ENCODE measurements around the gene OPCML. TPM values are rescaled to one million over a fixed set of nuclear protein-coding genes. Genes with fewer than 3 reads are reported as not detected.

OPCML gene
- total and polyA plus RNA-seq, 2 donors = 0.06 to 2.3 TPM

DNA sequence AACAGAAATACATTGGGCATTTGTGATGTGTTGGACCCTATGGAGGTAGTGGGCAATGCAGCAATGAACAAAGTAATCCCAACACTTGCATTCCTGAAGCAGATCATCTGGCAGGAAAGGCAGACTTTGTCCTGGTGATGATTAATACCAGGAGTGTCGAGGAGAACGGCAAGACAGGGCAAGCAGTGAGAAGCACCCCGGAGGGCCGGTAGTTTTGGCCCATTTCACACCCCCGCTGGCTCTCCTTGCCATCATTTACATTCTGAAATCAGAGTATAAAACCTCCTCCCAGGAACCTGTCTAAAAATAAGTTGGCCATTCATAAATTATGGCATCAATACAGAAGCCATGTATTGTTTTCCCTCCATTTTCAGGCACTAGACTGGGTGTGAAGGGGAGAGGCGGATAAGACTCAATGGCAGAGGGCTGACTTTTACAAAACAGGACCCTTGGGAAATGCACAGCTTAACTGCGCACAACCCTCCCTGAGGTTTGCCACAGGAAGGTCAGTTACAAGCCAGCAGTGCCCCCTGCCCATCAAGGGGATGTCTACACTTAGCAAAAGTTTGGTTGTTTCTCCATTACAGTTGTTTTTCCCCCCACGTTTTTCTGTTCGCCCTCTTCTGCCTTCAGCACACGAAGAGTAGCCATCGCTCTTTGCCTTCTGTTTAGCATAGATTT lies 55.6 kb downstream of the OPCML start:
- no peak for DNase-seq (ENCODE audit: extremely low spot score)
- no peaks in the 10 kb centered on the region for H3K36me3 ChIP-seq (ENCODE audit: insufficient read depth)
- WGBS = 62% methylated on average over 11 of the region's 11 CpGs
- no peaks in the 10 kb centered on the region for H3K4me1 ChIP-seq (ENCODE audit: insufficient read depth)
- H3K4me3 ChIP-seq (ENCODE audit: low read depth, low read length) = no peak overlapping the region
- no peak overlapping the region for H3K27ac ChIP-seq (ENCODE audit: low read depth)

DNA sequence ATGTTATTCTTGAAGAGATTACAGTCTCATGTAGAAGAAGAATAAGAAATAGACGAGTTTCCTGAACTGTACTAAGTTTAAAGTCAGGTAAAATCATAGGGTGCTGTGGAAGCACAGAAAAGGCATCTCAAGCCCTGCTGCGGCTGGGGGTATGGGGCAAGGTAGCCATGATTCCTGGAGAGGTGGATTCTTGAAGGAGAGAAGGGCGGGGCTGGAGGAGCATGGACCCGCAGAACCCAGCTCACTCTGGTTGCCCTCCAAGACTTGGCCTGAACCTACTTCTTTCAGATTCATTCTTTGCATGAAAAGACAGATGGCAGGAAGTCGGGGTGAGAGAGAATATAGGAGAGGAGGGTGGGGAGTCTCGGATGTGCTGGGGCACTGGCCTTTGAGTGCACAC lies 57.8 kb downstream of the OPCML start:
- Histone ChIP-seq H3K36me3 (ENCODE audit: insufficient read depth) (no peaks in the 10 kb centered on the region), H3K4me3 (ENCODE audit: low read depth, low read length) (no peak overlapping the region), H3K27ac (ENCODE audit: low read depth) (no peak overlapping the region), H3K4me1 (ENCODE audit: insufficient read depth) (no peaks in the 10 kb centered on the region)
- no peak for DNase-seq (ENCODE audit: extremely low spot score)
- 77% methylated on average over 6 of the region's 6 CpGs for WGBS

DNA sequence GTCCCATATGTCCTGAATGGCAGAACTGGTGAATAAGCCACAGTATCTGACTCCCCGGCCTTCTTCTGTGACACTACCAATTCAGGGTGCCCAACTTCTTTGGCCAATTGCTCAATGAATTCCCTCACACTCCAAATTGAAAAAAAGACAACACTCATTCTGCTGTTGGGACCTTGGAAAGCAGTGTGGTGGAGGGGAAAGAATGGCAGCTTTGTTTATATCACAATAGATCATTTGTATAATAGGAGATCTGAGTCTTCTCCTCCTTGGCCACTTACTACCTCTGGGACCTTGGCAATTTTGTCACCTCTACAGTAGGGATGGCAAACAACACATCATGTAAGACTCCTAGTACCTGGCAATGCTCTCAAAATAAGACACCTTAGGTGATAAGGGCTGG lies 64.6 kb downstream of the OPCML start:
- Histone ChIP-seq H3K36me3 (ENCODE audit: insufficient read depth) (no peaks in the 10 kb centered on the region), H3K27ac (ENCODE audit: low read depth) (no peak overlapping the region), H3K4me3 (ENCODE audit: low read depth, low read length) (no peak overlapping the region), H3K4me1 (ENCODE audit: insufficient read depth) (no peaks in the 10 kb centered on the region)
- 80% methylated on average over 1 of the region's 1 CpG for WGBS
- no peak for DNase-seq (ENCODE audit: extremely low spot score)

DNA sequence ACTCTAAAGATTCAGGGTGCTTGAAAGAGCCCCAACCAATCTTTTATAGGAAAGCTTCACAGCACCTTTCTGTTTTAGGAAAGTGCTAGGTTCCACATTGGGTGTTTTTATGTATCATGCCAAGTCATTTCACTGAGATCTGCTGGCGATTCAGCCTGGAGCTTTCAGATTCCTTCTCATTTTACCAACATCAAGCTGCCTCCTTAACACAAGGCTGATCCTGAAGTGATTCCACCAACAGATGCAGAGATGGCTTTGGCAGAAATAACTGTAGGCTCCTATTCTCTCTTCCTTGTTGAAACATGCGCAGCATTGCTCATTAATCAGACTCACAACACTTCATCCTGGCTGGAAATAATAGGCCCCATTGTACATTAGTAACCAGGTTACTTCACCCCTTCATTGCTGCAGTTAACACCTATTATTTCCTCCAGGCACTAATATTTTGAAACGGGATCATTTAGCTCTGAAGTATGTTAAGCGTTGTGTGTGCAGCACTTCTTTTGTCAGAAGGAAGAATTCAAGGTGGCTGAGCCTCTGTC lies 89.0 kb downstream of the OPCML start:
- Histone ChIP-seq H3K27ac (ENCODE audit: low read depth) (no peak overlapping the region), H3K36me3 (ENCODE audit: insufficient read depth) (no peaks in the 10 kb centered on the region), H3K4me1 (ENCODE audit: insufficient read depth) (no peaks in the 10 kb centered on the region), H3K4me3 (ENCODE audit: low read depth, low read length) (no peak overlapping the region)
- DNase-seq (ENCODE audit: extremely low spot score) = no peak
- WGBS = 70% methylated on average over 4 of the region's 4 CpGs

DNA sequence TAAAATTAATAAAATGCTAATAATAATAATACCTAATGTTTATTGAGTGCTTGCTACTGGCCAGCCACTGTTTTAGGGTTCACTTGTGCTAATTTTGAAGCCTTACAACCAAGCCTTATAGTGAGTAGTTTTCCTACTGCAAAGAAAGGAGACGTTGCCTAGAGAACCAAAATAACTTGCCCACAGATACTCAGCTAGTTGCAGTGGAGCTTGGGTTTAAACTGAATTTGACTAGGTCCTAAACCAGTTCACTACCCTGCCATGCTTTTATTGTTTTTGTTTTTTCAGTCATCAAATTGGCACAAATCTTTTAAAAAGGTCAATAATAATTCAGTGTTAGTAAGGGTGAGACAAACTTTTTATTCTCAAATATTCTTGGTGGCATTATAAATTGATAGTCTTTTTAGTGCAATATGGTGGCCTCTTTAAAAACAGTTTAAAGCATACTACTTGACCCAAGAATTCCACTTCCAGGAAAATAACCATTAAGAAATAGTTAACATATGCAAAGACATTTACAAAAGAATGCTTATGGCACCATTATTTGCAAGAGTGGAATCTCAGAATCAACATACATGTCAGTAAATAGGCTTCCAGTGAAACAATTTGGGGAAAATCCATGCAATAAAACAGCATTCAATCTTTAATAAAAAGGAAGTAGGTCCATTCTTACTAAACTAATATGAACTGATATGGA lies 90.2 kb downstream of the OPCML start:
- H3K36me3 ChIP-seq (ENCODE audit: insufficient read depth) = no peaks in the 10 kb centered on the region
- H3K4me3 ChIP-seq (ENCODE audit: low read depth, low read length) = no peak overlapping the region
- no peak for DNase-seq (ENCODE audit: extremely low spot score)
- no peak overlapping the region for H3K27ac ChIP-seq (ENCODE audit: low read depth)
- H3K4me1 ChIP-seq (ENCODE audit: insufficient read depth) = no peaks in the 10 kb centered on the region
- WGBS = 63% methylated on average over 1 of the region's 1 CpG

DNA sequence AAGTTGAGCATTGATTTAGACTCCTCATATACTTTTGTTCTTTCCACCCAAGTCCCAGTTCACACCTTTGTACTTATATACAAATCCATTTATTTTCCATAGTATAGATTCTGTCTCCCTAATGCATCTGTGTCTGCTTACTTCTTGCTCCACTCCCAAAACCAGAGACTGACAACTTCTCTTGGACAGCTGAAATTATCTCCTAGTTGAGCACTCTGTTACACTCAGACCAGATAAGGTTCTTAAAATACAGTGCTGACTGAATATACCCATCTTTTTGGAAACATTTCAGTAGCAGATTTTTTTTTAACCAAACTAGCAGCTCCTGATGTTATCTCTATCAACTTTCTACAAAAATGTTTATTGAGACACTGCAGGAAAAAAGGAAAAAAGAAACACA lies 106.3 kb downstream of the OPCML start:
- Histone ChIP-seq H3K4me3 (ENCODE audit: low read depth, low read length) (no peak overlapping the region), H3K36me3 (ENCODE audit: insufficient read depth) (no peaks in the 10 kb centered on the region), H3K27ac (ENCODE audit: low read depth) (no peak overlapping the region), H3K4me1 (ENCODE audit: insufficient read depth) (no peaks in the 10 kb centered on the region)
- DNase-seq (ENCODE audit: extremely low spot score) = no peak

DNA sequence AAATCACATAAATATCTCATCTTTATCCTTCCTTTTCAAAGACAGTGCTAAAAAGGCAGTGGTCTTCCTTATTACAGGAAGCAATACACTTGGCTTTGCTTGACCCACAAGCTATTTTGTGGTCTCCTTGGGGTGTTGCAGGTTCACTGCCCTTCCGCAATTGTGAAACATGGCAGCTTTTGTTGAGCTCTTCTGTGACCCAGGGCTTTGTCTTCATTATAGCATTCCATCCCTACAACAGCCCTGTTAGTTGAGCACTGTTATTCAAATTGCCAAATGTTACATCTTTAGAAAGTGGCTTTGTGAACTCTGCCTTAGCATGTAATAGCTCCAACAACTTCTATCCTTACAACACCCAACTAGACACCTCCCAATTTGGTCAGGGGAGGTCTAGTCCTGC lies 107.1 kb downstream of the OPCML start:
- Histone ChIP-seq H3K4me3 (ENCODE audit: low read depth, low read length) (no peak overlapping the region), H3K27ac (ENCODE audit: low read depth) (no peak overlapping the region), H3K4me1 (ENCODE audit: insufficient read depth) (no peaks in the 10 kb centered on the region), H3K36me3 (ENCODE audit: insufficient read depth) (no peaks in the 10 kb centered on the region)
- WGBS = 89% methylated on average over 1 of the region's 1 CpG
- no peak for DNase-seq (ENCODE audit: extremely low spot score)

DNA sequence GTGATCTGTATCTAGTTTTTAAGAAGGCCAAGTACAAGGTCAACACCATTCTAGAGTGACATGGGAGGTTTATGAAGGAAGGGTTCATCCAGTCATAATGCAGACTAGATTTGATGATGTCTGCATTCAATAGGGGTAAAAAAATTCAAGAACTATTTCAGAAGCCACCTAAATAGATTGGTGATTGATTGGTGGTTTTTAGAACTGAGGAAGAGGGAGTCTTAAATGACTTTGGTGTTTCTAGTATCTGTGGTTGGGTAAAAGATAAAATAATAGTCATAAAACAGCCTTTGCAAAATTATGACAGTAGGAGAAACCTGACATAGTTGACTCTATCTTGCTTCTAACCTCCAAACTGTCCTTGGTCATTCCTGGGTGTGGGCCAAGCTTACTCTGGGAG lies 114.1 kb downstream of the OPCML start:
- H3K36me3 ChIP-seq (ENCODE audit: insufficient read depth) = no peaks in the 10 kb centered on the region
- DNase-seq (ENCODE audit: extremely low spot score) = no peak
- no peak overlapping the region for H3K27ac ChIP-seq (ENCODE audit: low read depth)
- no peak overlapping the region for H3K4me3 ChIP-seq (ENCODE audit: low read depth, low read length)
- H3K4me1 ChIP-seq (ENCODE audit: insufficient read depth) = no peaks in the 10 kb centered on the region

DNA sequence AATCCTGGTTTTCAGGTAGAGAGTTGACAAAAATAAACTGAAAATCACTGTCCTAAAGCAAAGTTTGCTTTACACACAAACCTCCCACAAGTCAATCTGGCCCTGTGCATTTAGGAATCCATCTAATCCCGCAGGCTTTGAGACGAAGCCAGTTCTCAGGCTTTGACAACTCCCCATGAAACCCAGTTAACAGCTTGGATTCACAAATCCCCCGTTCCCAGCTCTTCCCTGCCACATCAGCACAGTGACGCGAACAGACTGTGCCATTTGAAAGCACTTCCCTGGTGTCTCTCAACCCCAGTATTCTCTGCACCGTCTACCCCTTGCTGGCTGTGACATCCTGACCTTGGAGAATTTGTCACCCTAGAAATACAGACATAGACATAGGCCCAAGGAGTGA lies 117.8 kb downstream of the OPCML start:
- 59% methylated on average over 6 of the region's 6 CpGs for WGBS
- Histone ChIP-seq H3K4me3 (ENCODE audit: low read depth, low read length) (no peak overlapping the region), H3K4me1 (ENCODE audit: insufficient read depth) (no peaks in the 10 kb centered on the region), H3K27ac (ENCODE audit: low read depth) (no peak overlapping the region), H3K36me3 (ENCODE audit: insufficient read depth) (no peaks in the 10 kb centered on the region)
- no peak for DNase-seq (ENCODE audit: extremely low spot score)

DNA sequence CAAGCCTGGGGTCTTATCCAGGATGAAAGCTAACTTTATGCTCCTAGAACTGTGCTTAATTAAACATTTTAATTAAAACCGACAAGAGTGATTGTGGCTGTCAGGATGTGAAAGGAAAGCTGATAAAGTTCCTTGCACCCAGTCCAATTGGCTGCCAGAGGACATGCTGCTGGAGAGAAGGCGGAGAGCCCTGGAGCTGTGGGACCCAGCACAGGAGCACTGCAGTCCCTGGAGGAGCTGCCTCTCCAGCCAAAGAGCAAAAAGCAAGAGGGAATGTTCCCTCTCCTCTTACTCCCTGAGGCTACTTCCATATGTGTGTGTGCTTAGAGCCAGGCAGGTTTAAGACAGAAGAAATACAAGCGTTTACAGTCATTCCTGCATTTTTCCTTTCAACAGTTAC lies 118.6 kb downstream of the OPCML start:
- 69% methylated on average over 3 of the region's 3 CpGs for WGBS

DNA sequence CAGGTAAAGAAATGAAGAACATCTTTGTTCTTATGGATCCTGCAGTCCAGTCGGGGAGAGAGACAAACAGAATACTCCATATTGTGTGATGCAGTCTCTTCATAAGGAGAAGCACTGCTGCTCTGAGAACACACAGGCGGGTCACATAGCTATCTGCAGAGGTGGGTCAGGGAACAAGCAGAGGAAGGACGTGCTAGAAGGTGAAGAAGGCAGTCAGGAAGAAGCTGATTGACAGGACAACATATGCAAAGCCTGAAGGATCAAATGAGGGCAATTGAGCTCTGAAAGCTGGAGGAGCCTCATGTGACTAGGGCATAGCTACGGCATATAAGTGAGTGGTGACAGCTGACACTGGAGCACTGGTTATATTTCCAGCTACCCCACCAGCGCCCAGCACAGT lies 122.5 kb downstream of the OPCML start:
- 73% methylated on average over 5 of the region's 5 CpGs for WGBS
- DNase-seq (ENCODE audit: extremely low spot score) = no peak
- H3K4me1 ChIP-seq (ENCODE audit: insufficient read depth) = no peaks in the 10 kb centered on the region
- no peak overlapping the region for H3K4me3 ChIP-seq (ENCODE audit: low read depth, low read length)
- no peak overlapping the region for H3K27ac ChIP-seq (ENCODE audit: low read depth)
- H3K36me3 ChIP-seq (ENCODE audit: insufficient read depth) = no peaks in the 10 kb centered on the region

More for the DNA sequence above, 118.6 kb downstream of the OPCML start:
- Histone ChIP-seq H3K4me1 (ENCODE audit: insufficient read depth) (no peaks in the 10 kb centered on the region), H3K36me3 (ENCODE audit: insufficient read depth) (no peaks in the 10 kb centered on the region), H3K4me3 (ENCODE audit: low read depth, low read length) (no peak overlapping the region), H3K27ac (ENCODE audit: low read depth) (no peak overlapping the region)
- no peak for DNase-seq (ENCODE audit: extremely low spot score)

DNA sequence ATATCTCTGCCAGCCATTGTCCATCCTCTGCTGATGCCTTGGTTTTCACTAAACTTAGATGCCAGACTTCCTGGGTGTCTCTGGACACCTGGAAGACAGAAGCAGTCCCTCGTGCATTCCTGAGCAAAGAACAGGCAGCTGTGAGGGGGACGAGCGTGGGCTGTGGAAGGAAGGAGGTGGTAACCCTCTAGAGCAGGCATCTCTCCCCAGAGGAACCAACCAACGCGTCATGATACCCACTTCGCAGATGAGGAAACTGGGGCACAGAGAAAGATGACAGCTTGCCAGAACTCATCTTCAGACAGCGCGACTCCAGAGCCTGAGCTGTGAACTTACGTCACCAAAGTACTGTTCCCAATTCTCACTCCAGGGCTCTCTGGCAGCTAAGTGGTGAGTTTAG lies 123.4 kb downstream of the OPCML start:
- Histone ChIP-seq H3K36me3 (ENCODE audit: insufficient read depth) (no peaks in the 10 kb centered on the region), H3K4me1 (ENCODE audit: insufficient read depth) (no peaks in the 10 kb centered on the region), H3K4me3 (ENCODE audit: low read depth, low read length) (no peak overlapping the region), H3K27ac (ENCODE audit: low read depth) (no peak overlapping the region)
- 85% methylated on average over 9 of the region's 9 CpGs for WGBS
- no peak for DNase-seq (ENCODE audit: extremely low spot score)

DNA sequence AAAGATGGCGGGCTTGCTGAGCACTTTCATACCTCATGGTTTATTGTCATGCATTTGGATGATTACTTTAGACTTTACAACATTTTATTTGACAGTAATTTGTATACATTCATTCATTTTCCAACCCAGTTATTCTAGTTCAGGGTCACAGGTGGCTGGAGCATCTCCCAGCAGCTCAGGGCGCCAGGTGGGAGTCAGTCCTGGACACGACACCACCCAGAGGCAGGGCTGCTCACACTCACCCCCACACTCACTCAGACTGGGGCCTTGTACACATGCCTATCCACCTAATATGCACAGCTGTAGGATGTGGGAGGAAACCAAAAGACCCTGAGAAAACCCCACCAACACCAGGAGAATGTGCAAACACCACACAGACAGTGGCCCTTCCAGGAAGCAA lies 123.9 kb downstream of the OPCML start:
- Histone ChIP-seq H3K36me3 (ENCODE audit: insufficient read depth) (no peaks in the 10 kb centered on the region), H3K4me3 (ENCODE audit: low read depth, low read length) (no peak overlapping the region), H3K4me1 (ENCODE audit: insufficient read depth) (no peaks in the 10 kb centered on the region), H3K27ac (ENCODE audit: low read depth) (no peak overlapping the region)
- DNase-seq (ENCODE audit: extremely low spot score) = no peak
- WGBS = 92% methylated on average over 3 of the region's 3 CpGs

DNA sequence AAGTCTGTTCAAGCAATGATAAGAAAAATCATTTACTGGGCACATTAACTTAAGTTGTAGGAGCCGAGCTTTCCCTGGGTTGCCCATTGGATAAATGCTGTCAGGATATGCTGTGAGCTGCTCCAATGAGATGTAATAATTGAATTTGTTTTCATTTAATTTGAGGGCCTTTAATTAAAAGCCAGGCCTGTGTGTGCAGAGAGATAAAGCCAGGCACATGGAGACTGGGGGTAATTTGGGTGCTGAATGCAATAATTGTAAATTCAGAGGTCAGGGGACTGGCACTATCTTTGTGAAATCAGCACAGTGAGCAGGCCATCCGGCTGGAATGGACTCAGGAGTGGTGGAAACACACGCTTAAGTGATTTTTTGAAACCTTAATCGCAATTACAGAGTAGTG lies 125.8 kb downstream of the OPCML start:
- no peak for DNase-seq (ENCODE audit: extremely low spot score)
- H3K4me1 ChIP-seq (ENCODE audit: insufficient read depth) = no peaks in the 10 kb centered on the region
- 80% methylated on average over 4 of the region's 4 CpGs for WGBS
- H3K36me3 ChIP-seq (ENCODE audit: insufficient read depth) = no peaks in the 10 kb centered on the region
- no peak overlapping the region for H3K4me3 ChIP-seq (ENCODE audit: low read depth, low read length)
- H3K27ac ChIP-seq (ENCODE audit: low read depth) = no peak overlapping the region
